Endothelial cell of umbilical vein (primary cell): ENCODE measurements around the gene HAPLN1.

Experiments used
- FOS ChIP-seq: IDR thresholded peaks from 2 replicates; pipeline ENCODE4 v1.6.1; 2011; ENCODE audit warnings: mild to moderate bottlenecking, low read length, moderate library complexity, borderline replicate concordance; ENCODE audit not compliant: insufficient read depth
- TF ChIP-seq, protein P1 (sequence below), 2 donors: IDR thresholded peaks; 1 replicate in 1 of 2; 2 replicates in 1 of 2; pipeline ENCODE4 v1.5.1; 2011; ENCODE audit warnings: low read length in 2 of 2, mild to moderate bottlenecking in 2 of 2, moderate library complexity in 2 of 2, control low read depth in 1 of 2, inconsistent platforms in 1 of 2, low read depth in 1 of 2; ENCODE audit not compliant: insufficient read depth in 1 of 2; ENCODE audit errors: extremely low read depth in 1 of 2
- TF ChIP-seq, protein P2 (sequence below): IDR thresholded peaks from 2 replicates; pipeline ENCODE4 v1.6.1; 2011; ENCODE audit not compliant: insufficient read depth, insufficient read length

DNA sequence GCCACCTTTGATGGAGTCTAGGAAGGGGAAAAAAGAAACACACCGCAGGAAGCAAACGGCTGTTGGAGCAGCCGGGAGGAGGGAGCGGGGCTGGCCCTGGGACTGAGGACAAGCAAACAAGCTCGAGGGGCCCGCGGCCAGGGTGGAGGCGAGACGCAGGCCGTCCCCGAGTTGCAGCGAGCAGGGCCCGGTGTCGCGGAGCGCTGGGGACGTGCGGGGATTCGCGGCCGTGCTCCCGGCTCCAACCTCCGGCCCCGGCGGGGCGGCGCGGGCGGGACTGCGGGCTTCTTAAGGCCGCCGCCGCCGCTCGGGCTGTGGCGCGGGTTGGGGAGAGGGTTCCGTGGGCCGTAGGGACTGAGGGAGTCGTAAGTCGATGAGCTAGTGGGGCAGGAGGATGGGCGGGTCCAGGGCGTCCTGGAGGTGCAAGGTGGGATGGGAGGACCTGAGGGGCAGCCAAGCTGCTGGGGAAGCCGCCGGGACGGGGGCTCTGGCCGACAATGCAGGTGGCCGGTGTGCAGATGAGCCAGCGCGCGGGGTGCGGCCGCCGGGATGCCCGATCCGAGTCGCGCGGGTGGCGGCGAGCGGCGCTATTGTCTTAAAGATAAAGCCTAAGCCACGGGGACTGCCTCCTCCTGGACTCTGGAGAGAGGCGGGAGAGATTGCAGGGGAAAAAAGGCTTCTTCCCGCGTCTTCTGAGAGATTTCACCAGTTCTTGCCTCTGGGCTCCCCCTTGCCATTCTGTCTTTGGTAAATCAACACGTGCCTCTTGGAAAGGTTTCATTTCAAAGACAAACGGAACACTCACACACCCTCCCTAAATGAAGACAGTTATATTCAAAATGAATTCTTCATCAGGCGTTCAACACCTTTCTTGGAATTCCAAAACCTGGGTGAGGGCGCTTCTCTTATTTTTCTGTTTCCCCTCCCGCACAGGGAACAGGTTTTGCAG, 1.6 kb upstream of the HAPLN1 start:
- TF ChIP-seq, protein P1, sequence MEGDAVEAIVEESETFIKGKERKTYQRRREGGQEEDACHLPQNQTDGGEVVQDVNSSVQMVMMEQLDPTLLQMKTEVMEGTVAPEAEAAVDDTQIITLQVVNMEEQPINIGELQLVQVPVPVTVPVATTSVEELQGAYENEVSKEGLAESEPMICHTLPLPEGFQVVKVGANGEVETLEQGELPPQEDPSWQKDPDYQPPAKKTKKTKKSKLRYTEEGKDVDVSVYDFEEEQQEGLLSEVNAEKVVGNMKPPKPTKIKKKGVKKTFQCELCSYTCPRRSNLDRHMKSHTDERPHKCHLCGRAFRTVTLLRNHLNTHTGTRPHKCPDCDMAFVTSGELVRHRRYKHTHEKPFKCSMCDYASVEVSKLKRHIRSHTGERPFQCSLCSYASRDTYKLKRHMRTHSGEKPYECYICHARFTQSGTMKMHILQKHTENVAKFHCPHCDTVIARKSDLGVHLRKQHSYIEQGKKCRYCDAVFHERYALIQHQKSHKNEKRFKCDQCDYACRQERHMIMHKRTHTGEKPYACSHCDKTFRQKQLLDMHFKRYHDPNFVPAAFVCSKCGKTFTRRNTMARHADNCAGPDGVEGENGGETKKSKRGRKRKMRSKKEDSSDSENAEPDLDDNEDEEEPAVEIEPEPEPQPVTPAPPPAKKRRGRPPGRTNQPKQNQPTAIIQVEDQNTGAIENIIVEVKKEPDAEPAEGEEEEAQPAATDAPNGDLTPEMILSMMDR (IDR thresholded peaks at IDR 0.05; ENCODE audit: extremely low read depth in 1 of 2, insufficient read depth in 1 of 2, low read depth in 1 of 2, low read length in 2 of 2) = peak; percentile 65 to 68
- TF ChIP-seq, protein P2, sequence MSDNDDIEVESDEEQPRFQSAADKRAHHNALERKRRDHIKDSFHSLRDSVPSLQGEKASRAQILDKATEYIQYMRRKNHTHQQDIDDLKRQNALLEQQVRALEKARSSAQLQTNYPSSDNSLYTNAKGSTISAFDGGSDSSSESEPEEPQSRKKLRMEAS = no peak
- peak; percentile 8 for TF ChIP-seq FOS
